ENCODE results near the gene LRRC71. TPM values are rescaled to one million over a fixed set of nuclear protein-coding genes. Genes with fewer than 3 reads are reported as not detected.

The LRRC71 gene
- total and polyA plus RNA-seq, 10 donors: 0.03 to 0.51 (median 0.33) TPM; not detected in 4

DNA sequence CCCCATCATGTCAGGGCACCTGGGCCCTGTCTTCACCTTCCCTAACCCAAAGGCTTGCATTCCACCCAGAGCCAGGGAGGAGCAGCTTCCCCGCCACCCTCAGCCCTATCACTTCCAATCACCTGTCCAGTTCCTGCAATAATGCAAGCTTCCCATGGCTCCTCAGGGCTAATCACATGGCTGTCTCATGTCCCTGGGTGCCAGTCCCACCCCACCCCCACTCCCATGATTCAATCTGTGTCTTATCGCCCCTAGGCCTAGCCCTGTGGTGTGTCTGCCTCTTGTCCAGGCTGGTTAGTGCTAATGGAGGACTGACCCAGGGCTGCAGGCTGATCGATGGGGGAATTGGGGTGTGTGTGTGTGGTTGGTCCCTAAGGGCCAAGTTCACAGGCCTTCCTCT, 37.9 kb upstream of the LRRC71 start:
- peaks cover 0 to 87% (median 0%) of the 10 kb centered on the region in 7 donors for H3K27me3 ChIP-seq (replicated peaks in 1 of 7)
- no peak for DNase-seq
- no peaks in the 10 kb centered on the region for H3K9me3 ChIP-seq
- intact Hi-C loops (cut with DNase I; ENCODE audit: low total_unique reads): loop anchor here (10.0 kb wide), 1 partner anchor 158 kb away; the partner anchor contains the start of genes ISG20L2 and METTL25B
- H3K4me3 ChIP-seq: no peak overlapping the region
- WGBS, 5 donors: 67 to 89% (median 82%) methylated on average over 3 of the region's 3 CpGs
- H3K4me1 ChIP-seq: no peaks in the 10 kb centered on the region
- no peaks in the 10 kb centered on the region for H3K36me3 ChIP-seq
- no peak overlapping the region for H3K27ac ChIP-seq
- TF ChIP-seq, protein P1, sequence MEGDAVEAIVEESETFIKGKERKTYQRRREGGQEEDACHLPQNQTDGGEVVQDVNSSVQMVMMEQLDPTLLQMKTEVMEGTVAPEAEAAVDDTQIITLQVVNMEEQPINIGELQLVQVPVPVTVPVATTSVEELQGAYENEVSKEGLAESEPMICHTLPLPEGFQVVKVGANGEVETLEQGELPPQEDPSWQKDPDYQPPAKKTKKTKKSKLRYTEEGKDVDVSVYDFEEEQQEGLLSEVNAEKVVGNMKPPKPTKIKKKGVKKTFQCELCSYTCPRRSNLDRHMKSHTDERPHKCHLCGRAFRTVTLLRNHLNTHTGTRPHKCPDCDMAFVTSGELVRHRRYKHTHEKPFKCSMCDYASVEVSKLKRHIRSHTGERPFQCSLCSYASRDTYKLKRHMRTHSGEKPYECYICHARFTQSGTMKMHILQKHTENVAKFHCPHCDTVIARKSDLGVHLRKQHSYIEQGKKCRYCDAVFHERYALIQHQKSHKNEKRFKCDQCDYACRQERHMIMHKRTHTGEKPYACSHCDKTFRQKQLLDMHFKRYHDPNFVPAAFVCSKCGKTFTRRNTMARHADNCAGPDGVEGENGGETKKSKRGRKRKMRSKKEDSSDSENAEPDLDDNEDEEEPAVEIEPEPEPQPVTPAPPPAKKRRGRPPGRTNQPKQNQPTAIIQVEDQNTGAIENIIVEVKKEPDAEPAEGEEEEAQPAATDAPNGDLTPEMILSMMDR (IDR thresholded peaks at IDR 0.05 in 8 of 11, conservative IDR thresholded peaks at IDR 0.05 in 3 of 11): no peak
- TF ChIP-seq POLR2AphosphoS5 (IDR thresholded peaks at IDR 0.05) (no peak), POLR2A (IDR thresholded peaks at IDR 0.05) (no peak)

DNA sequence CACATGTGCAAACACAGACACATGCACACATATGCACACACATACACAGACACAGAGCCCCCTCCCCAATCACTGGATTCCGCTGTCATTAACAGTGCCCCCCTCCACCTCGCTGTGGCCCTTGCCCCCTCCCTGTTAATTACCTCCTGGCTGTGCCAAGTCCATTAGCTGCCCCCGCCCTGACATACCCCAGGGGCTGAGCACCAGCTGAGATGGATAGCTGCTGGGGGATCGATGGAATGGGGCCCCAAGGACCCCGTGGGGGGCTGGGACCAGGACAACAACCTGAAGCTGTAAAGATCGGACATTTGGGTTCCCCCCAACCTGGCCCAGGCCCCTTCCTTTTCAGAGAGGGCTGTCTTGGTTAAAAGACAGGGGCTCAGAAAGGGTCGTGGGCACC, 36.5 kb upstream of the LRRC71 start:
- 42 to 74% (median 70%) methylated on average over 7 of the region's 7 CpGs for WGBS, 5 donors
- H3K27ac ChIP-seq: no peak overlapping the region

DNA sequence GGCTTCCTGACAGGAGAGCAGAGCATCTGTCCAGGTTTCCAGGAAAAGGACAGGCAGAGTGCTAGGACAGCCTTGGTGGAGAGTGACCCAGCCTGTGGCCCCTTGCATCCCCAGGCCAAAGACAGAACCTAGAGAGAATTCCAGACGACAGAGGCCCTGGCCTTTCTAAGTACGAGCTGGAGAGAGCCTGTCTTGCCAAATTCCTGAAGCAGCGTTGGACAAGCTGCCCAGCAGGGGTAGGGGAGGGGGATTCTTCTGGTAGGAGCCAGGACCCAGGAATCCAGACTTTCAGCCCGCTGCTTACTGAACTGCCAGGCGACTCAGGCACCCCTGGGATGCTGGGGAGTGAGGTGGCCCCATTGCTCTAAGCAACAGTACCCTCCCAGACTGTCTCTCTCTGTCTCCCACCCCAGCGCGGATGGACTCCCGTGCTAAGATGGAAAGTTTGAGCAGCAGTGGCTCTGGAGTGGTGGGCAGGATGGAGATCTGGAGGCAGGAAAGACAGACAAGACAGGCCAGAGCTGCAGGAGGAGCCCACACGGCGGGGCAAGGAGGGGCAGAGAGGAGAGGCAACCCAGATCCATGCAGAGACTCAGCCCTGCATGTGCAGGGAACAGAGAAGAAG, 35.8 kb upstream of the LRRC71 start:
- H3K27ac ChIP-seq: no peak overlapping the region
- H3K36me3 ChIP-seq: no peaks in the 10 kb centered on the region
- no peaks in the 10 kb centered on the region for H3K9me3 ChIP-seq
- DNase-seq: no peak
- no peaks in the 10 kb centered on the region for H3K4me1 ChIP-seq
- TF ChIP-seq, protein P1 (IDR thresholded peaks at IDR 0.05 in 8 of 11, conservative IDR thresholded peaks at IDR 0.05 in 3 of 11): no peak
- no peak for TF ChIP-seq POLR2AphosphoS5 (IDR thresholded peaks at IDR 0.05)
- no peak for TF ChIP-seq POLR2A (IDR thresholded peaks at IDR 0.05)
- whole genome bisulfite sequencing, 5 donors: 73 to 82% (median 76%) methylated on average over 8 to 10 of the region's 10 CpGs
- intact Hi-C loops (cut with DNase I; ENCODE audit: low total_unique reads): loop anchor here (10.0 kb wide), 1 partner anchor 160 kb away; the partner anchor contains the start of genes ISG20L2 and METTL25B
- H3K27me3 ChIP-seq (replicated peaks in 1 of 7): peaks cover 0 to 90% (median 0%) of the 10 kb centered on the region in 7 donors
- no peak overlapping the region for H3K4me3 ChIP-seq

More for the DNA sequence above, 36.5 kb upstream of the LRRC71 start:
- H3K36me3 ChIP-seq: no peaks in the 10 kb centered on the region
- DNase-seq: no peak
- no peaks in the 10 kb centered on the region for H3K4me1 ChIP-seq
- H3K9me3 ChIP-seq: no peaks in the 10 kb centered on the region
- H3K27me3 ChIP-seq (replicated peaks in 1 of 7): peaks cover 0 to 94% (median 0%) of the 10 kb centered on the region in 7 donors
- H3K4me3 ChIP-seq: no peak overlapping the region
- TF ChIP-seq POLR2A (IDR thresholded peaks at IDR 0.05): no peak
- TF ChIP-seq POLR2AphosphoS5 (IDR thresholded peaks at IDR 0.05): no peak
- TF ChIP-seq, protein P1 (IDR thresholded peaks at IDR 0.05 in 8 of 11, conservative IDR thresholded peaks at IDR 0.05 in 3 of 11): no peak
- intact Hi-C loops (cut with DNase I; ENCODE audit: low total_unique reads): loop anchor here (10.0 kb wide), 1 partner anchor 159 kb away; the partner anchor contains the start of genes ISG20L2 and METTL25B

DNA sequence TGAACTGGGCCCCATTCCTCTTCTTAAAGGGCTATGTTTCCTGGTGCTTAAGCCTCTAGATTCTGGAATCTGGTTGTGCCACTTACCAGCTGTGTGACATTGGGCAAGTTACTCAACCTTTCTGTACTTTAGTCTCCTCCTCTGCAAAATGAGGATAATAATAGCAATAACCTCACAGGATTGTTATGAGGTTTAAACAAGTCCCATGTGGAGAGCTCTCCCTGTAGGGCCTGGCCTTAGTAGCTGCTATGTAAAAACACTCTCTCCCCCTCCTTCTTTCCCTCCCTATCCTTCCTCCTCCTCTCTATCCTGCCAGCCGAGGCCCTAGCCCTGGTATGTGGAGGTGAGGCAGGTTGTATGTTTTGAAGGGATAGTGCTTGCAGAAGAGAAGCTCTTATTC, 35.1 kb upstream of the LRRC71 start:
- H3K36me3 ChIP-seq: no peaks in the 10 kb centered on the region
- H3K9me3 ChIP-seq: no peaks in the 10 kb centered on the region
- no peak overlapping the region for H3K4me3 ChIP-seq
- peaks cover 0 to 6% (median 0%) of the 10 kb centered on the region in 6 donors for H3K4me1 ChIP-seq
- TF ChIP-seq, protein P1 (IDR thresholded peaks at IDR 0.05 in 8 of 11, conservative IDR thresholded peaks at IDR 0.05 in 3 of 11): no peak
- TF ChIP-seq POLR2A (IDR thresholded peaks at IDR 0.05) (no peak), POLR2AphosphoS5 (IDR thresholded peaks at IDR 0.05) (no peak)
- WGBS, 5 donors: 30 to 52% (median 42%) methylated on average over 1 of the region's 1 CpG
- peaks cover 0 to 90% (median 0%) of the 10 kb centered on the region in 7 donors for H3K27me3 ChIP-seq (replicated peaks in 1 of 7)
- intact Hi-C loops (cut with DNase I; ENCODE audit: low total_unique reads): loop anchor here (10.0 kb wide), 1 partner anchor 161 kb away; the partner anchor contains the start of genes ISG20L2 and METTL25B
- H3K27ac ChIP-seq: no peak overlapping the region
- no peak for DNase-seq

Measured in spleen (tissue), 11 donors.